Measurements from ENCODE around the gene PDZD4.

DNA sequence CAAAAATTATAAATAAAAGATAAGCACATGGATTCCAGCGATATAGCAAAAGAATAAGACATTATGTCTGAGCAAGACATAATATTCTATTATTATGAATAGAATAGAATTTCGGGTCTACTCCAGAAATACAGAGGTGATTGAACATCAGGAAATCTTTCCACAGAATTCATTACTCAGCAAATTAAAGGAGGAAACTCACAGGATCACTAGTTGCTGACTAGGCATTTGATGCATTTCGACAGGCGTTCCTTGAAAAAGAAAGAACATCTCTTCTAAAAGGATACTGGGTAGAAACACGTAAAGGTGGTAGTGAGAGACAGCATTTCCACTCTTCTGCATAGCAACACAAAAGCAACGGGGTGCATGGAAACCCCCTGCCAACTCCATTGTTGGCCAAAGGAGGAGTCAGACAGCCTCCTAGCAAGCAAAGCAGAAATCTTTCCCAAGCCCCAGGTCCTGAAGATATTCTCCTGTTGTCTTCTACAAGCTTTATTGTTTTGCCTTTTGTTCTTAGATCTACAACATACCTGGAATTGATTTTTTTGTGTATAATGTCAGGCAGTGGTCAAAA, 14.3 kb upstream of the PDZD4 start:
- TF ChIP-seq, protein P1, sequence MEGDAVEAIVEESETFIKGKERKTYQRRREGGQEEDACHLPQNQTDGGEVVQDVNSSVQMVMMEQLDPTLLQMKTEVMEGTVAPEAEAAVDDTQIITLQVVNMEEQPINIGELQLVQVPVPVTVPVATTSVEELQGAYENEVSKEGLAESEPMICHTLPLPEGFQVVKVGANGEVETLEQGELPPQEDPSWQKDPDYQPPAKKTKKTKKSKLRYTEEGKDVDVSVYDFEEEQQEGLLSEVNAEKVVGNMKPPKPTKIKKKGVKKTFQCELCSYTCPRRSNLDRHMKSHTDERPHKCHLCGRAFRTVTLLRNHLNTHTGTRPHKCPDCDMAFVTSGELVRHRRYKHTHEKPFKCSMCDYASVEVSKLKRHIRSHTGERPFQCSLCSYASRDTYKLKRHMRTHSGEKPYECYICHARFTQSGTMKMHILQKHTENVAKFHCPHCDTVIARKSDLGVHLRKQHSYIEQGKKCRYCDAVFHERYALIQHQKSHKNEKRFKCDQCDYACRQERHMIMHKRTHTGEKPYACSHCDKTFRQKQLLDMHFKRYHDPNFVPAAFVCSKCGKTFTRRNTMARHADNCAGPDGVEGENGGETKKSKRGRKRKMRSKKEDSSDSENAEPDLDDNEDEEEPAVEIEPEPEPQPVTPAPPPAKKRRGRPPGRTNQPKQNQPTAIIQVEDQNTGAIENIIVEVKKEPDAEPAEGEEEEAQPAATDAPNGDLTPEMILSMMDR (conservative IDR thresholded peaks at IDR 0.05; ENCODE audit: low read length): no peak
- no peak for TF ChIP-seq EZH2phosphoT487 (IDR thresholded peaks at IDR 0.05; ENCODE audit: borderline replicate concordance, low read depth, low read length)

All from OCI-LY7 (cell line).